GM21737 (cell line): ENCODE data around the gene CFAP74.

Source experiments
- ATAC-seq: cut with Tn5 transposase; IDR thresholded peaks from one replicate; pipeline ENCODE4 v1.9.1; 2021; ENCODE audit warnings: mild to moderate bottlenecking, moderate library complexity; ENCODE audit not compliant: unreplicated experiment

The CFAP74 gene

GRCh38 chr1:1972976-1973715 lies 30.4 kb downstream of the CFAP74 start:
- no peak for ATAC-seq

- ATAC-seq, result no peak
Observed at GRCh38 chr1:1971688-1972087, 31.9 kb downstream of the CFAP74 start.

- ATAC-seq, result no peak
Observed at GRCh38 chr1:1971017-1971416, 32.6 kb downstream of the CFAP74 start.

GRCh38 chr1:1969953-1970716 lies 33.5 kb downstream of the CFAP74 start:
- no peak for ATAC-seq

- no peak for ATAC-seq
Observed at GRCh38 chr1:1969505-1969900, 34.1 kb downstream of the CFAP74 start.

GRCh38 chr1:1968767-1969504 lies 34.6 kb downstream of the CFAP74 start:
- ATAC-seq, result no peak

- ATAC-seq, result no peak
Observed at GRCh38 chr1:1967879-1968278, 35.7 kb downstream of the CFAP74 start.

GRCh38 chr1:1967151-1967550 lies 36.4 kb downstream of the CFAP74 start:
- ATAC-seq, result no peak

- ATAC-seq, result no peak
Observed at GRCh38 chr1:1966071-1966740, 37.4 kb downstream of the CFAP74 start.

GRCh38 chr1:1965546-1965945 lies 38.0 kb downstream of the CFAP74 start:
- no peak for ATAC-seq

GRCh38 chr1:1964811-1965210 lies 38.8 kb downstream of the CFAP74 start:
- no peak for ATAC-seq

GRCh38 chr1:1963570-1963969 lies 40.0 kb downstream of the CFAP74 start:
- no peak for ATAC-seq

- ATAC-seq, result no peak
Observed at GRCh38 chr1:1962752-1963151, 40.8 kb downstream of the CFAP74 start.

- no peak for ATAC-seq
Observed at GRCh38 chr1:1960480-1961196, 42.9 kb downstream of the CFAP74 start.

GRCh38 chr1:1959840-1960479 lies 43.6 kb downstream of the CFAP74 start:
- no peak for ATAC-seq

- ATAC-seq, result no peak
Observed at GRCh38 chr1:1959459-1959839, 44.1 kb downstream of the CFAP74 start.

- ATAC-seq, result no peak
Observed at GRCh38 chr1:1958071-1958541, 45.5 kb downstream of the CFAP74 start.

- no peak for ATAC-seq
Observed at GRCh38 chr1:1957533-1957961, 46.0 kb downstream of the CFAP74 start.

- ATAC-seq, result no peak
Observed at GRCh38 chr1:1956586-1957532, 46.7 kb downstream of the CFAP74 start.
